Hepatocyte (in vitro differentiated cells): Measurements from ENCODE around the gene RASGRF1. TPM values are rescaled to one million over a fixed set of nuclear protein-coding genes. Genes with fewer than 3 reads are reported as not detected.
A peak's percentile ranks its signal among the peaks of the same experiment; 100 is the strongest.
"Not testable (repeated sequence)": the region's sequence is repeated elsewhere in the genome, so short reads cannot be mapped to it uniquely, and the experiment has no call there.

ENCODE experiments used
- DNase-seq: peaks from one replicate; pipeline ENCODE4 v3.0.0-alpha.2; 2016; ENCODE audit warnings: low spot score
- H2AFZ ChIP-seq: fragments of 200-600 bp; sonication (generic); 2 replicates; pipeline ENCODE4 v1.6.0; 2016; ENCODE audit warnings: antibody characterized with exemption, mild to moderate bottlenecking
- H3K27ac ChIP-seq: fragments of 200-600 bp; sonication (generic); 2 replicates; pipeline ENCODE4 v1.5.1; 2016; ENCODE audit warnings: mild to moderate bottlenecking
- H3K27me3 ChIP-seq: fragments of 200-600 bp; sonication (generic); 2 replicates; pipeline ENCODE4 v1.6.1; 2016
- H3K36me3 ChIP-seq: fragments of 200-600 bp; sonication (generic); replicated peaks from 2 replicates; pipeline ENCODE4 v1.5.1; 2016; ENCODE audit warnings: low read depth; ENCODE audit not compliant: insufficient read depth
- H3K4me1 ChIP-seq: fragments of 200-600 bp; sonication (generic); 2 replicates; pipeline ENCODE4 v1.5.1; 2016; ENCODE audit warnings: mild to moderate bottlenecking, moderate library complexity; ENCODE audit not compliant: insufficient read depth
- H3K4me2 ChIP-seq: fragments of 200-600 bp; sonication (generic); 2 replicates; pipeline ENCODE4 v1.6.0; 2016
- H3K4me3 ChIP-seq: fragments of 200-600 bp; sonication (generic); 2 replicates; pipeline ENCODE4 v1.5.1; 2016; ENCODE audit warnings: mild to moderate bottlenecking
- H3K79me2 ChIP-seq: fragments of 200-600 bp; sonication (generic); 2 replicates; pipeline ENCODE4 v1.6.0; 2017; ENCODE audit warnings: mild to moderate bottlenecking
- H3K9me2 ChIP-seq: fragments of 200-600 bp; sonication (generic); replicated peaks from 2 replicates; pipeline ENCODE4 v1.6.0; 2017; ENCODE audit warnings: mild to moderate bottlenecking; ENCODE audit not compliant: insufficient read depth
- H3K9me3 ChIP-seq: fragments of 200-600 bp; sonication (generic); 2 replicates; pipeline ENCODE4 v1.5.1; 2016; ENCODE audit warnings: low read depth, mild to moderate bottlenecking
- H4K20me1 ChIP-seq: fragments of 200-600 bp; sonication (generic); 2 replicates; pipeline ENCODE4 v1.6.0; 2016; ENCODE audit warnings: mild to moderate bottlenecking; ENCODE audit not compliant: insufficient read depth, poor library complexity, severe bottlenecking
- CTCF ChIP-seq: fragments of 200-600 bp; sonication (generic); IDR thresholded peaks from 2 replicates; pipeline ENCODE4 v1.5.1; 2016; ENCODE audit warnings: antibody characterized with exemption, mild to moderate bottlenecking; ENCODE audit not compliant: poor library complexity
- EZH2 ChIP-seq: fragments of 200-600 bp; sonication (generic); IDR thresholded peaks from 2 replicates; pipeline ENCODE4 v1.6.1; 2016; ENCODE audit warnings: antibody characterized with exemption, mild to moderate bottlenecking, borderline replicate concordance
- EZH2phosphoT487 ChIP-seq: fragments of 200-600 bp; sonication (generic); IDR thresholded peaks from one replicate; pipeline ENCODE4 v1.6.1; 2018; ENCODE audit warnings: antibody characterized with exemption, mild to moderate bottlenecking, low read depth, moderate library complexity; ENCODE audit not compliant: unreplicated experiment, severe bottlenecking
- WGBS: methylation state at CpG from one replicate; pipeline ENCODE4 v1.1.6; 2016; ENCODE audit warnings: low lambda C conversion rate; ENCODE audit errors: missing lambda C conversion rate; 5-methylcytosine and 5-hydroxymethylcytosine counted together
- polyA plus RNA-seq: library from polyadenylated mRNA; unstranded; fragments of >200 nt; fragmentation: Nextera tagmentation; extraction: Ambion mirVana; gene quantifications from 2 replicates; pipeline ENCODE4 v1.2.1, GENCODE V29; 2016
- total RNA-seq: library from RNA; depleted of rRNA; stranded (reverse); fragments of >200 nt; gene quantifications from 2 replicates; pipeline ENCODE4 v1.2.3, GENCODE V29; 2014

RASGRF1 gene
- total and polyA plus RNA-seq, 2 experiments from 2014 or later: 0.52 to 1.5 TPM

- no peaks in the 10 kb centered on the region for H3K27me3 ChIP-seq
- no peaks in the 10 kb centered on the region for H3K36me3 ChIP-seq
- H3K9me3 ChIP-seq: no peaks in the 10 kb centered on the region
- no peak overlapping the region for H3K4me2 ChIP-seq
- WGBS: 83% methylated on average over 6 of the region's 6 CpGs
- no peak overlapping the region for H3K4me3 ChIP-seq
- peak overlapping the region; percentile 27 for H3K27ac ChIP-seq
- TF ChIP-seq EZH2phosphoT487 (no peak), CTCF (no peak), EZH2 (no peak)
- no peak overlapping the region for H2AFZ ChIP-seq
- H3K4me1 ChIP-seq: peaks cover 14% of the 10 kb centered on the region
- H3K9me2 ChIP-seq: no peaks in the 10 kb centered on the region
- H3K79me2 ChIP-seq: no peaks in the 10 kb centered on the region
- H4K20me1 ChIP-seq: no peaks in the 10 kb centered on the region
- DNase-seq: no peak
These were observed 93.7 kb downstream of the RASGRF1 start for GRCh38 chr15:78996894-78997275.

DNA sequence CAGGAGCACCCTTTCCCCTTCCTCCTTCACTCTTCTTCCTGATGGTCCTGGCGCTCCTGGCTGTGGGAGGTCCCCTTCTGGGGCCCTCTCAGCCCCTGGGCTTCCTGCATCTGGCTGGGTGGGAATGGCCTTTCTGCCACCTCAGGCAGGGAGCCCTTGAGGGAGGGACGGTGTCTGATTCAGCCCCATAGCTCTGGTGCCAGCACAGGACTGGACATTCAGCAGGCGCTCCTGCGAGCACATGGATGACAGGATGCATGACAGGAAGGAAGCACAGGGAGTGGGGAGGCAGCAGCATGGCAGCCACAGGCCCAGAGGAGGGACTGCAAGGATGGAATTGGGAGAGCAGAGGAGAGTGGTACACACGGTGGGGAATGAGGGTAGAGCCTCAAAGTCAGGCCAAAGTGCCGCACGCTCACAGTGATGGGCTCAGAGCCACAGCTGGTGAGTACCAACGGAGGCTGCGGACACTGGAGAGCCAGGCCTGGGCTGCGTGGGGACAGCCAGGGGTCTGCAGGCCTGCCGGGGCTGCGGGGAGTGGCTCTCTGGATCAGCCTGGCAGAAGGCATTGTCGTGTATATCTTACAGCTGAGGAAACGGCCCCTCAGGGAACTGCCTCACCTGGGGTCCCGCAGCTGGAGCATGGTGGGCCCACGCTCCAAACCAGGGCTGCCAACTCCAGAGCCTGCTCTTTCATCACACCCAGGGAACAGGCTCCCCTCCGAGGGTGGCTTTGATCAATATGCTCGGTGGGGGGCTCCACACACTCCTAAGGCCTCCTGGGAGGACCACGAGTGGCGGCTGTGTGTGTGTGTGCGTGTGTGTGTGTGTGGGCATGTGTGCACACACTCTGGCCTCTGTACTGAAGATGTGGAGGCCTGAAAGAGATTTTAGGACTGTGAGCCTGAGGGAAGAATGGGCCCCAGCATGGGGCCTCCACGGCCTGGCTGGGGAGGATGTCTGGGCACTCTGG, 94.4 kb downstream of the RASGRF1 start:
- no peak overlapping the region for H3K4me3 ChIP-seq
- H3K36me3 ChIP-seq: no peaks in the 10 kb centered on the region
- no peaks in the 10 kb centered on the region for H3K79me2 ChIP-seq
- peak overlapping the region; percentile 27 for H3K27ac ChIP-seq
- no peak overlapping the region for H3K4me2 ChIP-seq
- TF ChIP-seq CTCF (no peak), EZH2phosphoT487 (no peak), EZH2 (no peak)
- no peaks in the 10 kb centered on the region for H3K27me3 ChIP-seq
- no peak overlapping the region for H2AFZ ChIP-seq
- no peaks in the 10 kb centered on the region for H3K9me3 ChIP-seq
- WGBS: 82% methylated on average over 22 of the region's 22 CpGs
- H3K9me2 ChIP-seq: no peaks in the 10 kb centered on the region
- DNase-seq: no peak
- H3K4me1 ChIP-seq: peaks cover 19% of the 10 kb centered on the region
- H4K20me1 ChIP-seq: no peaks in the 10 kb centered on the region

GRCh38 chr15:78995161-78995560, 95.4 kb downstream of the RASGRF1 start:
- 79% methylated on average over 6 of the region's 6 CpGs for WGBS
- not testable (repeated sequence) for H3K27ac ChIP-seq

GRCh38 chr15:78993931-78994530, 96.5 kb downstream of the RASGRF1 start:
- Histone ChIP-seq H2AFZ (no peak overlapping the region), H3K4me1 (peaks cover 32% of the 10 kb centered on the region), H3K36me3 (no peaks in the 10 kb centered on the region), H3K27me3 (no peaks in the 10 kb centered on the region), H3K9me2 (no peaks in the 10 kb centered on the region), H3K79me2 (no peaks in the 10 kb centered on the region), H3K4me2 (peak overlapping the region; percentile 45), H3K4me3 (no peak overlapping the region), H3K9me3 (no peaks in the 10 kb centered on the region), H4K20me1 (no peaks in the 10 kb centered on the region), H3K27ac (peak overlapping the region; percentile 96)
- TF ChIP-seq CTCF (no peak), EZH2 (no peak), EZH2phosphoT487 (no peak)
- DNase-seq: peak; percentile 60
- 54% methylated on average over 10 of the region's 10 CpGs for WGBS

More at GRCh38 chr15:78995161-78995560, 95.4 kb downstream of the RASGRF1 start:
- H3K4me3 ChIP-seq, H3K9me3 ChIP-seq, DNase-seq, H3K4me2 ChIP-seq, H3K9me2 ChIP-seq, H3K27me3 ChIP-seq, H3K79me2 ChIP-seq, H2AFZ ChIP-seq, H3K36me3 ChIP-seq, H4K20me1 ChIP-seq: not testable (repeated sequence)
- peaks cover 26% of the 10 kb centered on the region for H3K4me1 ChIP-seq
